Stimulated activated CD4-positive, alpha-beta T cell treated with anti-CD3 and anti-CD28 coated beads, Interleukin-12 subunit alpha, Interleukin-12 subunit beta, amount 100 ng/mL, for 4 hours (primary cell): ENCODE data around the gene TTLL5.

Experiments
- DNase-seq: peaks from one replicate; pipeline ENCODE4 v3.0.0-alpha.2; 2020

The TTLL5 gene

GRCh38 chr14:75660630-75661498 lies at the start of gene TTLL5, which contains the start of gene ERG28:
TSS of gene TTLL5 (plus strand) at chr14:75661246. CDS start at chr14:75663150, 1,904 bp downstream.
TSS of gene ERG28 (minus strand) at chr14:75660876. CDS start at chr14:75657502, 3,374 bp downstream.
- peak; percentile 94 for DNase-seq

- no peak for DNase-seq
Measured at GRCh38 chr14:75612157-75612556, 48.9 kb upstream of the TTLL5 start.

- no peak for DNase-seq
Measured at GRCh38 chr14:75614179-75614578, 46.9 kb upstream of the TTLL5 start.

- DNase-seq, result no peak
Measured at GRCh38 chr14:75615200-75615599, 45.8 kb upstream of the TTLL5 start.

- no peak for DNase-seq
Measured at GRCh38 chr14:75619548-75619947, 41.5 kb upstream of the TTLL5 start.

GRCh38 chr14:75625034-75625433 lies 36.0 kb upstream of the TTLL5 start:
- no peak for DNase-seq

- DNase-seq, result no peak
Measured at GRCh38 chr14:75626396-75626795, 34.6 kb upstream of the TTLL5 start.

GRCh38 chr14:75626863-75627262 lies 34.2 kb upstream of the TTLL5 start:
- DNase-seq, result no peak

GRCh38 chr14:75627406-75627805 lies 33.6 kb upstream of the TTLL5 start:
- no peak for DNase-seq

- no peak for DNase-seq
Measured at GRCh38 chr14:75628816-75629215, 32.2 kb upstream of the TTLL5 start.

- no peak for DNase-seq
Measured at GRCh38 chr14:75630695-75631452, 30.2 kb upstream of the TTLL5 start.

GRCh38 chr14:75631453-75631831 lies 29.6 kb upstream of the TTLL5 start:
- DNase-seq, result no peak

GRCh38 chr14:75634848-75635247 lies 26.2 kb upstream of the TTLL5 start:
- no peak for DNase-seq

- no peak for DNase-seq
Measured at GRCh38 chr14:75636100-75636692, 24.9 kb upstream of the TTLL5 start.

GRCh38 chr14:75640876-75641275 lies 20.2 kb upstream of the TTLL5 start:
- no peak for DNase-seq

- no peak for DNase-seq
Measured at GRCh38 chr14:75643985-75644384, 17.1 kb upstream of the TTLL5 start.

- no peak for DNase-seq
Measured at GRCh38 chr14:75645056-75645455, 16.0 kb upstream of the TTLL5 start.

- no peak for DNase-seq
Measured at GRCh38 chr14:75646762-75647161, 14.3 kb upstream of the TTLL5 start.

GRCh38 chr14:75647640-75648039 lies 13.4 kb upstream of the TTLL5 start:
- DNase-seq, result no peak

GRCh38 chr14:75648066-75648838 lies 12.8 kb upstream of the TTLL5 start:
- no peak for DNase-seq

GRCh38 chr14:75649337-75649736 lies 11.7 kb upstream of the TTLL5 start:
- DNase-seq, result no peak

- no peak for DNase-seq
Measured at GRCh38 chr14:75649773-75650172, 11.3 kb upstream of the TTLL5 start.
